SU-DHL-6 (cell line): Measurements from ENCODE around the gene SKIDA1.

ENCODE experiments used
- H2AFZ ChIP-seq: fragments of 200-600 bp; sonication (generic); 2 replicates; pipeline ENCODE4 v1.6.1; 2014; ENCODE audit warnings: low read depth, mild to moderate bottlenecking, moderate library complexity, mixed read lengths, antibody characterized with exemption, low read length; ENCODE audit not compliant: severe bottlenecking
- H3F3A ChIP-seq: fragments of 200-600 bp; shearing (Covaris generic); 2 replicates; pipeline ENCODE4 v1.6.0; 2016; ENCODE audit warnings: antibody characterized with exemption, mild to moderate bottlenecking; ENCODE audit not compliant: insufficient read depth
- H3K27ac ChIP-seq: fragments of 200-600 bp; sonication (generic); 2 replicates; pipeline ENCODE4 v1.5.1; 2016; ENCODE audit warnings: low read depth, mild to moderate bottlenecking, low read length, moderate library complexity, mixed read lengths
- H3K27me3 ChIP-seq: fragments of 200-600 bp; sonication (generic), shearing (Covaris generic); 2 replicates; pipeline ENCODE4 v1.6.0; 2014; ENCODE audit warnings: mild to moderate bottlenecking, low read length
- H3K36me3 ChIP-seq: fragments of 200-600 bp; sonication (generic); 2 replicates; pipeline ENCODE4 v1.6.1; 2014; ENCODE audit warnings: mild to moderate bottlenecking, low read length, mixed read lengths
- H3K4me2 ChIP-seq: fragments of 300-600, 200-600 bp; shearing (Covaris generic), sonication (generic); 2 replicates; pipeline ENCODE4 v1.6.0; 2014; ENCODE audit warnings: low read length, low read depth, mild to moderate bottlenecking; ENCODE audit not compliant: poor library complexity, severe bottlenecking
- H3K4me3 ChIP-seq: fragments of 200-600 bp; sonication (generic); 2 replicates; pipeline ENCODE4 v1.5.1; 2014; ENCODE audit warnings: antibody characterized with exemption, low read length, mild to moderate bottlenecking, mixed read lengths; ENCODE audit not compliant: insufficient read depth, poor library complexity, severe bottlenecking
- H3K79me2 ChIP-seq: fragments of 200-600 bp; sonication (generic); 2 replicates; pipeline ENCODE4 v1.6.1; 2014; ENCODE audit warnings: mild to moderate bottlenecking, low read length, moderate library complexity; ENCODE audit not compliant: insufficient read depth
- H3K9ac ChIP-seq: fragments of 200-600 bp; sonication (generic); 2 replicates; pipeline ENCODE4 v1.7.0; 2014; ENCODE audit warnings: mild to moderate bottlenecking, low read length
- H3K9me2 ChIP-seq: fragments of 200-600 bp; sonication (generic); replicated peaks from 2 replicates; pipeline ENCODE4 v1.6.1; 2014; ENCODE audit warnings: low read length; ENCODE audit not compliant: insufficient read depth
- H3K9me3 ChIP-seq: fragments of 200-600 bp; sonication (generic); 2 replicates; pipeline ENCODE4 v1.6.1; 2014; ENCODE audit warnings: low read length, mixed read lengths; ENCODE audit not compliant: insufficient read depth
- H4K20me1 ChIP-seq: fragments of 200-600 bp; sonication (generic); 2 replicates; pipeline ENCODE4 v1.6.1; 2014; ENCODE audit warnings: low read depth, mild to moderate bottlenecking, antibody characterized with exemption, low read length, moderate library complexity, mixed read lengths
- CTCF ChIP-seq: fragments of 200-600 bp; sonication (generic); IDR thresholded peaks from one replicate; pipeline ENCODE4 v1.5.1; 2017; ENCODE audit warnings: antibody characterized with exemption, mild to moderate bottlenecking, low read length, moderate library complexity; ENCODE audit not compliant: insufficient read depth, poor library complexity, severe bottlenecking
- EZH2phosphoT487 ChIP-seq: fragments of 200-600 bp; sonication (generic), shearing (Covaris generic); conservative IDR thresholded peaks from 2 replicates; pipeline ENCODE4 v1.6.1; 2018; ENCODE audit warnings: mild to moderate bottlenecking, antibody characterized with exemption, low read length, moderate library complexity, mixed read lengths

SKIDA1 gene

GRCh38 chr10:21528236-21529031, 3.0 kb upstream of the SKIDA1 start:
- Histone ChIP-seq H2AFZ (no peak overlapping the region), H3K27me3 (no peaks in the 10 kb centered on the region), H3K9ac (no peak overlapping the region), H3K79me2 (no peaks in the 10 kb centered on the region), H3K27ac (no peak overlapping the region), H3K9me2 (no peaks in the 10 kb centered on the region), H3F3A (peaks cover 66% of the 10 kb centered on the region), H3K4me2 (no peak overlapping the region), H3K9me3 (no peaks in the 10 kb centered on the region), H3K4me3 (no peak overlapping the region), H4K20me1 (no peaks in the 10 kb centered on the region), H3K36me3 (no peaks in the 10 kb centered on the region)
- no peak for TF ChIP-seq EZH2phosphoT487
- TF ChIP-seq CTCF: no peak

GRCh38 chr10:21527598-21528235, 2.2 kb upstream of the SKIDA1 start:
- no peaks in the 10 kb centered on the region for H3K9me2 ChIP-seq
- no peaks in the 10 kb centered on the region for H3K36me3 ChIP-seq
- H2AFZ ChIP-seq: peak overlapping the region; percentile 99
- no peak for TF ChIP-seq CTCF
- no peak for TF ChIP-seq EZH2phosphoT487
- no peaks in the 10 kb centered on the region for H3K79me2 ChIP-seq
- peak overlapping the region; percentile 96 for H3K4me2 ChIP-seq
- no peaks in the 10 kb centered on the region for H4K20me1 ChIP-seq
- no peak overlapping the region for H3K27ac ChIP-seq
- no peaks in the 10 kb centered on the region for H3K9me3 ChIP-seq
- peak overlapping the region; percentile 51 for H3K9ac ChIP-seq
- H3F3A ChIP-seq: peaks cover 62% of the 10 kb centered on the region
- peak overlapping the region; percentile 52 for H3K4me3 ChIP-seq
- no peaks in the 10 kb centered on the region for H3K27me3 ChIP-seq

GRCh38 chr10:21526860-21527597, 1.5 kb upstream of the SKIDA1 start:
- peaks cover 55% of the 10 kb centered on the region for H3F3A ChIP-seq
- H3K4me2 ChIP-seq: peak overlapping the region; percentile 96
- peak overlapping the region; percentile 51 for H3K9ac ChIP-seq
- no peaks in the 10 kb centered on the region for H3K9me2 ChIP-seq
- TF ChIP-seq EZH2phosphoT487 (no peak), CTCF (no peak)
- peak overlapping the region; percentile 99 for H2AFZ ChIP-seq
- no peak overlapping the region for H3K27ac ChIP-seq
- H4K20me1 ChIP-seq: no peaks in the 10 kb centered on the region
- H3K9me3 ChIP-seq: no peaks in the 10 kb centered on the region
- no peaks in the 10 kb centered on the region for H3K36me3 ChIP-seq
- peak overlapping the region; percentile 52 for H3K4me3 ChIP-seq
- H3K27me3 ChIP-seq: no peaks in the 10 kb centered on the region
- H3K79me2 ChIP-seq: no peaks in the 10 kb centered on the region
